Fibroblast of mammary gland (primary cell): ENCODE results near the gene CST7.
"Not testable (repeated sequence)": the region's sequence is repeated elsewhere in the genome, so short reads cannot be mapped to it uniquely, and the experiment has no call there.

Experiments
- DNase-seq: peaks from one replicate; pipeline ENCODE4 v3.0.0-alpha.2; 2010; ENCODE audit warnings: low read depth
- H3K4me3 ChIP-seq: 2 replicates; pipeline ENCODE4 v1.5.1; 2011; ENCODE audit warnings: low read depth, mild to moderate bottlenecking, low read length, moderate library complexity; ENCODE audit not compliant: control insufficient read depth
- CTCF ChIP-seq: conservative IDR thresholded peaks from 2 replicates; pipeline ENCODE4 v1.5.1; 2011; ENCODE audit warnings: low read depth, low read length, inconsistent platforms; ENCODE audit not compliant: control insufficient read depth, insufficient read depth

CST7 gene

GRCh38 chr20:24999568-24999967 lies 50.5 kb downstream of the CST7 start:
- no peak for TF ChIP-seq CTCF

GRCh38 chr20:25000268-25000801 lies 51.3 kb downstream of the CST7 start:
- no peak for TF ChIP-seq CTCF
- peak; percentile 94 for DNase-seq
- no peak overlapping the region for H3K4me3 ChIP-seq

More at GRCh38 chr20:24999568-24999967, 50.5 kb downstream of the CST7 start:
- H3K4me3 ChIP-seq: no peak overlapping the region
- no peak for DNase-seq

GRCh38 chr20:25001323-25001722 lies 52.3 kb downstream of the CST7 start:
- not testable (repeated sequence) for H3K4me3 ChIP-seq, DNase-seq

GRCh38 chr20:25003002-25003401 lies 53.9 kb downstream of the CST7 start:
- no peak overlapping the region for H3K4me3 ChIP-seq
- no peak for TF ChIP-seq CTCF

GRCh38 chr20:25005220-25005619 lies 56.2 kb downstream of the CST7 start:
- no peak for TF ChIP-seq CTCF

More at GRCh38 chr20:25003002-25003401, 53.9 kb downstream of the CST7 start:
- no peak for DNase-seq

GRCh38 chr20:25005661-25006060 lies 56.6 kb downstream of the CST7 start:
- TF ChIP-seq CTCF: no peak
- DNase-seq: no peak
- H3K4me3 ChIP-seq: no peak overlapping the region

More at GRCh38 chr20:25005220-25005619, 56.2 kb downstream of the CST7 start:
- no peak overlapping the region for H3K4me3 ChIP-seq
- peak; percentile 6 for DNase-seq

GRCh38 chr20:25006431-25007167 lies 57.5 kb downstream of the CST7 start:
- no peak overlapping the region for H3K4me3 ChIP-seq
- DNase-seq: no peak
- TF ChIP-seq CTCF: no peak
